EL (cell line): ENCODE measurements around the gene IQGAP3.

Source experiments
- DNase-seq: peaks from one replicate; pipeline ENCODE4 v3.0.0-alpha.2; 2016

The IQGAP3 gene

GRCh38 chr1:156508205-156508954 lies 64.0 kb downstream of the IQGAP3 start:
- peak; percentile 29 for DNase-seq

GRCh38 chr1:156506450-156506849 lies 65.9 kb downstream of the IQGAP3 start:
- DNase-seq: no peak

- DNase-seq: no peak
These were observed 66.6 kb downstream of the IQGAP3 start for GRCh38 chr1:156505679-156506298.

- DNase-seq: peak; percentile 99
These were observed 67.3 kb downstream of the IQGAP3 start for GRCh38 chr1:156504821-156505678.

- peak; percentile 29 for DNase-seq
These were observed 67.9 kb downstream of the IQGAP3 start for GRCh38 chr1:156504438-156504813.

- no peak for DNase-seq
These were observed 68.5 kb downstream of the IQGAP3 start for GRCh38 chr1:156503698-156504437.

- DNase-seq: peak; percentile 89
These were observed 69.3 kb downstream of the IQGAP3 start for GRCh38 chr1:156502894-156503697.

GRCh38 chr1:156502391-156502893 lies 69.9 kb downstream of the IQGAP3 start:
- DNase-seq: no peak

- DNase-seq: peak; percentile 96
These were observed 71.4 kb downstream of the IQGAP3 start for GRCh38 chr1:156500793-156501506.

GRCh38 chr1:156500543-156500792 lies 71.9 kb downstream of the IQGAP3 start, which contains the start of gene MEF2D:
Gene MEF2D, minus strand, starts transcription at chr1:156500775. Its CDS starts 17,483 bp downstream, at chr1:156483292.
- no peak for DNase-seq

GRCh38 chr1:156499842-156500542 lies 72.4 kb downstream of the IQGAP3 start:
- DNase-seq: peak; percentile 28

- DNase-seq: no peak
These were observed 73.0 kb downstream of the IQGAP3 start for GRCh38 chr1:156499194-156499841.

- peak; percentile 78 for DNase-seq
These were observed 73.8 kb downstream of the IQGAP3 start for GRCh38 chr1:156498432-156499193.

- no peak for DNase-seq
These were observed 74.5 kb downstream of the IQGAP3 start for GRCh38 chr1:156497743-156498431.

GRCh38 chr1:156497078-156497742 lies 75.2 kb downstream of the IQGAP3 start:
- DNase-seq: no peak

- peak; percentile 36 for DNase-seq
These were observed 76.1 kb downstream of the IQGAP3 start for GRCh38 chr1:156496211-156496761.

GRCh38 chr1:156495401-156496140 lies 76.8 kb downstream of the IQGAP3 start:
- no peak for DNase-seq
